Endothelial cell of umbilical vein (primary cell): ENCODE data around the gene MANF. TPM values are rescaled to one million over a fixed set of nuclear protein-coding genes. Genes with fewer than 3 reads are reported as not detected.

Source experiments
- BruUV-seq: library from RNA; stranded (reverse); fragments of 400-500 nt; replicated peaks from 2 replicates; lab custom pipeline; 2021; lab: Mats Ljungman, UMichigan
- CTCF ChIA-PET: fragments of 300-600, 350-600 bp; sonication (Branson Sonifier 250); formaldehyde crosslinking; loops from one replicate; lab custom pipeline; 2021; ENCODE audit warnings: antibody characterized with exemption, inconsistent platforms; lab: Charles Lee
- POLR2A ChIA-PET: fragments of 300-600, 350-600 bp; sonication (Branson Sonifier 250); formaldehyde crosslinking; loops from one replicate; lab custom pipeline; 2021; ENCODE audit warnings: antibody characterized with exemption, inconsistent platforms; lab: Charles Lee
- DNase-seq: peaks from one replicate; pipeline ENCODE4 v3.0.0-alpha.2; 2011; ENCODE audit warnings: low read depth, low spot score
- FAIRE-seq: peaks from 2 replicates; lab custom pipeline; 2011; peaks lifted over from hg19 to GRCh38; lab: Jason Lieb, UNC
- H2AFZ ChIP-seq: 2 replicates; pipeline ENCODE4 v1.6.0; 2012; ENCODE audit warnings: low read depth, low read length, control low read depth, inconsistent platforms
- H3K27ac ChIP-seq: 2 replicates; pipeline ENCODE4 v1.5.1; 2011; ENCODE audit warnings: low read depth, mild to moderate bottlenecking, control low read depth, low read length, moderate library complexity; ENCODE audit not compliant: insufficient read depth
- H3K27me3 ChIP-seq, 2 experiments: 2 replicates each; pipeline versions ENCODE4 v1.6.0 to v1.6.1; 2011; ENCODE audit warnings: low read length in 2 of 2, mixed read lengths in 1 of 2; ENCODE audit not compliant: control insufficient read depth in 2 of 2, insufficient read depth in 2 of 2
- H3K36me3 ChIP-seq, 2 experiments: 2 replicates in 1 of 2; 3 replicates in 1 of 2; pipeline ENCODE4 v1.5.1; 2011; ENCODE audit warnings: low read length in 2 of 2, mild to moderate bottlenecking in 1 of 2, moderate library complexity in 1 of 2; ENCODE audit not compliant: control insufficient read depth in 2 of 2, insufficient read depth in 2 of 2; ENCODE audit errors: extremely low read depth in 1 of 2
- H3K4me1 ChIP-seq: 3 replicates; pipeline ENCODE4 v1.5.1; 2011; ENCODE audit warnings: mild to moderate bottlenecking, low read length; ENCODE audit not compliant: control insufficient read depth, insufficient read depth; ENCODE audit errors: extremely low read depth
- H3K4me2 ChIP-seq: 2 replicates; pipeline ENCODE4 v1.6.1; 2011; ENCODE audit warnings: low read length, control low read depth, mixed read lengths; ENCODE audit not compliant: insufficient read depth
- H3K4me3 ChIP-seq, 3 experiments: fragments of 200-600 bp in 1 of 3; sonication (generic), shearing (Covaris generic) in 1 of 3; replicated peaks in 1 of 3; 2 replicates each; pipeline ENCODE4 v1.5.1; 2011 to 2016; ENCODE audit warnings: control low read depth in 3 of 3, low read length in 3 of 3, mild to moderate bottlenecking in 2 of 3, inconsistent platforms in 1 of 3, low read depth in 1 of 3, moderate library complexity in 1 of 3; ENCODE audit not compliant: insufficient read depth in 1 of 3
- H3K79me2 ChIP-seq: 2 replicates; pipeline ENCODE4 v1.6.0; 2012; ENCODE audit warnings: low read length, inconsistent platforms; ENCODE audit not compliant: control insufficient read depth, insufficient read depth
- H3K9ac ChIP-seq: replicated peaks from 2 replicates; pipeline ENCODE3; 2011; ENCODE audit warnings: low read length, control low read depth; ENCODE audit not compliant: insufficient read depth; ENCODE audit errors: extremely low read depth
- H3K9me1 ChIP-seq: replicated peaks from 3 replicates; pipeline ENCODE4 v1.6.0; 2011; ENCODE audit warnings: mild to moderate bottlenecking, low read length; ENCODE audit not compliant: control insufficient read depth, insufficient read depth; ENCODE audit errors: extremely low read depth
- H3K9me3 ChIP-seq: replicated peaks from 2 replicates; pipeline ENCODE4 v1.5.1; 2012; ENCODE audit warnings: low read length, inconsistent platforms; ENCODE audit not compliant: control insufficient read depth, insufficient read depth
- H4K20me1 ChIP-seq: replicated peaks from 2 replicates; pipeline ENCODE3; 2011; ENCODE audit warnings: mild to moderate bottlenecking, low read length; ENCODE audit not compliant: control insufficient read depth, insufficient read depth; ENCODE audit errors: extremely low read depth
- CTCF ChIP-seq, 2 donors: IDR thresholded peaks; 1 replicate in 1 of 2; 2 replicates in 1 of 2; pipeline ENCODE4 v1.5.1; 2011; ENCODE audit warnings: low read length in 2 of 2, mild to moderate bottlenecking in 2 of 2, moderate library complexity in 2 of 2, control low read depth in 1 of 2, inconsistent platforms in 1 of 2, low read depth in 1 of 2; ENCODE audit not compliant: insufficient read depth in 1 of 2; ENCODE audit errors: extremely low read depth in 1 of 2
- EZH2 ChIP-seq: IDR thresholded peaks from 2 replicates; pipeline ENCODE4 v1.6.1; 2012; ENCODE audit warnings: borderline replicate concordance, low read depth, mild to moderate bottlenecking, moderate library complexity, low read length, inconsistent platforms; ENCODE audit not compliant: severe bottlenecking
- FOS ChIP-seq: IDR thresholded peaks from 2 replicates; pipeline ENCODE4 v1.6.1; 2011; ENCODE audit warnings: mild to moderate bottlenecking, low read length, moderate library complexity, borderline replicate concordance; ENCODE audit not compliant: insufficient read depth
- GATA2 ChIP-seq: IDR thresholded peaks from 2 replicates; pipeline ENCODE4 v1.7.0; 2011; ENCODE audit warnings: low read depth, mild to moderate bottlenecking, moderate library complexity, mixed read lengths, low read length; ENCODE audit not compliant: insufficient read length, insufficient read depth
- JUN ChIP-seq: IDR thresholded peaks from 2 replicates; pipeline ENCODE4 v1.6.1; 2011; ENCODE audit warnings: borderline replicate concordance, low read depth; ENCODE audit not compliant: insufficient read length, insufficient read depth
- MAX ChIP-seq: IDR thresholded peaks from 2 replicates; pipeline ENCODE4 v1.6.1; 2011; ENCODE audit not compliant: insufficient read depth, insufficient read length
- MYC ChIP-seq: IDR thresholded peaks from one replicate; pipeline ENCODE4 v1.6.1; 2011; ENCODE audit warnings: mild to moderate bottlenecking, low read depth, low read length
- POLR2A ChIP-seq: IDR thresholded peaks from 2 replicates; pipeline ENCODE4 v1.6.1; 2012; ENCODE audit warnings: low read depth, mild to moderate bottlenecking, control low read depth, low read length
- POLR2AphosphoS5 ChIP-seq: IDR thresholded peaks from 2 replicates; pipeline ENCODE4 v1.6.1; 2012; ENCODE audit warnings: low read depth, mild to moderate bottlenecking, control low read depth, low read length, moderate library complexity; ENCODE audit not compliant: insufficient read depth
- dilution Hi-C: fragments of 300-500 bp; cut with MboI; formaldehyde crosslinking; loops from one replicate; pipeline ENCODE4 v1.15.0; 2019; ENCODE audit warnings: low sequenced_read_pairs; ENCODE audit not compliant: extremely low pct_ligation_motif_present
- intact Hi-C: fragments of 100-400 bp; cut with micrococcal nuclease; formaldehyde crosslinking; loops from one replicate; pipeline ENCODE4 v1.10.0; 2022
- polyA plus RNA-seq, 4 experiments: library from polyadenylated mRNA; depleted of rRNA in 3 of 4; stranded (reverse) in 3 of 4; unstranded in 1 of 4; fragments of >200 nt; gene quantifications; 2 replicates each; pipeline versions ENCODE4 v1.2.1 to v1.2.3, GENCODE V29; 2011 to 2012; ENCODE audit warnings: missing spikeins in 1 of 4
- total RNA-seq: library from RNA; stranded (reverse); gene quantifications from 2 replicates; pipeline ENCODE4 v1.2.3, GENCODE V29; 2021

The MANF gene
- total and polyA plus RNA-seq, 2 donors (not counting 3 experiments of a cell fraction or from before 2014, with no cell fraction given): 100 to 248 TPM

- BruUV-seq: no TSS peak
- Histone ChIP-seq H3K27ac (no peak overlapping the region), H3K4me2 (no peak overlapping the region), H2AFZ (no peak overlapping the region), H3K9me1 (no peaks in the 10 kb centered on the region), H3K9me3 (no peaks in the 10 kb centered on the region), H4K20me1 (no peaks in the 10 kb centered on the region), H3K9ac (no peak overlapping the region), H3K4me3 (no peak overlapping the region), H3K79me2 (no peaks in the 10 kb centered on the region), H3K4me1 (no peaks in the 10 kb centered on the region), H3K27me3 (no peaks in the 10 kb centered on the region), H3K36me3 (no peaks in the 10 kb centered on the region)
- DNase-seq (no peak), FAIRE-seq (no peak)
- dilution Hi-C loops: no loop called here
- ChIA-PET CTCF (interaction anchor here (0.7 to 5.0 kb wide), 5 partner anchors 276 to 762 kb away, joined by 3 to 27 read pairs (median 7); no protein-coding TSS in a partner anchor), POLR2A (no interaction called here)
- intact Hi-C loops: no loop called here
- TF ChIP-seq POLR2A: no peak
- no peak for TF ChIP-seq GATA2
- TF ChIP-seq MYC: no peak
- no peak for TF ChIP-seq FOS
- TF ChIP-seq POLR2AphosphoS5: no peak
- no peak for TF ChIP-seq CTCF (IDR thresholded peaks at IDR 0.05; ENCODE audit: extremely low read depth in 1 of 2, insufficient read depth in 1 of 2, low read depth in 1 of 2, low read length in 2 of 2)
- TF ChIP-seq JUN: no peak
- TF ChIP-seq EZH2: no peak
- TF ChIP-seq MAX: no peak
These were observed 7.0 kb upstream of the MANF start for GRCh38 chr3:51378065-51378464.
